LHCN-M2 (cell line): ENCODE measurements around the gene TRIP13. TPM values are rescaled to one million over a fixed set of nuclear protein-coding genes. Genes with fewer than 3 reads are reported as not detected.
A peak's percentile ranks its signal among the peaks of the same experiment; 100 is the strongest.
"Not testable (repeated sequence)": the region's sequence is repeated elsewhere in the genome, so short reads cannot be mapped to it uniquely, and the experiment has no call there.

Source experiments
- DNase-seq: peaks from one replicate; pipeline ENCODE4 v3.0.0-alpha.2; 2012; ENCODE audit warnings: low read depth
- total RNA-seq: library from RNA; depleted of rRNA; stranded (reverse); fragments of >200 nt; gene quantifications from 2 replicates; pipeline ENCODE4 v1.2.3, GENCODE V29; 2014

Gene TRIP13
- total RNA-seq, 1 experiment from 2014 or later = 64.7 TPM

- not testable (repeated sequence) for DNase-seq
Measured at GRCh38 chr5:918717-919116, 26.0 kb downstream of the TRIP13 start.

GRCh38 chr5:919356-920000 lies 26.8 kb downstream of the TRIP13 start:
- DNase-seq = no peak

- DNase-seq = no peak
Measured at GRCh38 chr5:920321-920720, 27.6 kb downstream of the TRIP13 start.

DNA sequence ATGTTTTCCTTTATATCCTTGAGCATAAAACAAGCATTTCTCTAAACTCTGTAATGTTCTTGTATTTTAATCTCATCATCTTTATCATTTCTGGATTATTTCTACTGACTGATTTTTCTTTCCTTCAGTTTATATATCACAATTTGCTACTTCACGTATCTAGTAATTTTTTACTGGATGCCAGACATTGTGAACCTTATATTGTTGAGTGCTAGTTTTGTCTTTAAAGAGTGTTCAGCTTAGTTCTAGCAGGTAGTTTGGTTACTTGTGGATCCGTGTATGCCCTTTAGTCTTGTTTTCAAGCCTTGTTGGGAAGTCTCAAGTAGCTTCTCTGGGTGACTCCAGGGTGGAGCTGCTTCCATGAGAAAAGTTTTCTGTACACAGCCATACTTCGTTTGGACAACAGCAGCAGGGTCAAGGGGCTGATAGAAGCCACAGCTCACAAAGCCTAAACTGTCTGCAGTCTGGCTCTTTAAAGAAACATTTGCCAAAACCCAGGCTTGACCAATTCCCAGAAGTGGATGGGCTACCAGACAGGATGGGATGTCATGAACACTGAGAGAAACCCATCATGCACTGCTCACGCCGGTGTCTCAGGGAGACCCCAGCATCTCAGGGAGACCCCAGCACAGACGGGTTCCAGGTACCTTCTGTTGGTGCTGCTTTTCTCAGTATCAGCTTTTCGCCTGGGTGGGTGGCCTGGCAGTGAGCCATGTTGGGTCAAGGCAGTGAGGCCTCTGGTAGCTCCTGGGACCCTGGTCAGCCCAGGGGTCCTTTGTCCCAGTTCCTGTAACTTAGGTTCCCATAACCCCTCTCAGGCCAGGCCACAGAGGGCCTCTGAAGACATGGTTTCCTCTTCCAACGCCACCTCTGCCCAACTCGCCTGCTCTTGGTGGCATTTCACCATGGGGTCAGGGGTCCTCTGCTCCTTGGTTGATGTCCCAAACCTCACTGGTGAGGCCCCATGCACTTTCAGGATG lies 29.1 kb downstream of the TRIP13 start:
- DNase-seq = no peak

- peak; percentile 11 for DNase-seq
Measured at GRCh38 chr5:922436-923280, 30.0 kb downstream of the TRIP13 start.

- peak; percentile 52 for DNase-seq
Measured at GRCh38 chr5:923281-923873, 30.7 kb downstream of the TRIP13 start.

GRCh38 chr5:926417-927171 lies 33.9 kb downstream of the TRIP13 start:
- DNase-seq = no peak

- DNase-seq = no peak
Measured at GRCh38 chr5:927172-928015, 34.7 kb downstream of the TRIP13 start.

DNA sequence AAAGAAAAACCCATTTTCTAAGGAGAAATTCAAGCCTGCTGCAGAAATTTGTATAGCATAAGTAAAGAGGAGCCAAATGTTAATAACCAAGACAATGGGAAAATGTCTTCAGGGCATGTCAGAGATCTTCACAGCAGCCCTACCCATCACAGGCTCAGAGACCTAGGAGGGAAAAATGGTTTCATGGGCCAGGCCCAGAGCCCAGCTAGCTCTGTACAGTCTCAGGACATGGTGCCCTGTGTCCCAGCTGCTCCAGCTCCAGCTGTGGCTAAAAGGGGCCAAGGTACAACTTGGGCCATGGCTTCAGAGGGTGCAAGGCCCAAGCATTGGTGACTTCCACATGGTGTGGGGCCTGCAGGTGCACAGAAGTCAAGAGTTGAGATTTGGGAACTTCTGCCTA lies 36.5 kb downstream of the TRIP13 start:
- DNase-seq = not testable (repeated sequence)

- no peak for DNase-seq
Measured at GRCh38 chr5:929596-929995, 36.9 kb downstream of the TRIP13 start.

DNA sequence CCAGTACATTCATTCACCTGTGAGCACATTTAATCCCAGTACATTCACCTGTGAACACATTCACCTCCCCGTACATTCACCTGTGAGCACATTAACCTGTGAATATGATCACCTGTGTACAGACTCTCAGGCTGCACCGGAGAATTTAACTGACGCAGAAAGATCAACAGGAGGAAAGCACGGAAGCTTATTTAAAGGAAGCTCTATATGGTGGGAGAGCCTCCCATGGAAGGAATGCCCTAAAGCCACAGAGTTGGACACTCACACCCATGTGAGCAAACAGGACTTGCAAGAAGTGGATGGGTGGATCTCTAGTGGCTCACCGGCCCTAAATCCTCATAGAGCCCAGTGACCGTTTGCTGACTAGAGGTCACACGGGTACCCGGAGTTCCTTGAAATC lies 38.2 kb downstream of the TRIP13 start:
- DNase-seq = no peak

- no peak for DNase-seq
Measured at GRCh38 chr5:931570-932145, 39.0 kb downstream of the TRIP13 start.

DNA sequence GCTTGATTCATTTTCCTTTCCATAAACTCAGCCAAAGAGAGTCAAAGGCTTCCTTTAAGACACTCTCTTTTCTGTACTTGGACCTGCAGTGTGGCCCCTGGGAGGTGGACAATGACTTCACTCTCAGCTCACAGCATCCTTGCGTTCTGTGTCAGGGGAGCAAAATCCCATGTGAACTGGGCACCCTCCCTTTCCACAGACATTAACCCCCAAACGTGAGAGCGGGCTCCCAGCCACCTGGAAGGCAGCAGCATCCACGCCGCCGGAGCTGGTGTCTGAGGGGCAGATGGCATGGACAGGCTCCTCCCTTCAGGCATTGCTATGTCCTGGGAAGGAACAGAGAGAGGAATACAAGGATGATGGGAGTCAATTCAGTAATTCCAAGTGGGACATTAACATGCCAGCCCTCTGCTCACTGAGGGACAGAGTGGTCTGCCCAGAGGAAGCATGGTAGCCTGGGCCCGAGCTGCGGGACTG lies 39.5 kb downstream of the TRIP13 start:
- no peak for DNase-seq

DNA sequence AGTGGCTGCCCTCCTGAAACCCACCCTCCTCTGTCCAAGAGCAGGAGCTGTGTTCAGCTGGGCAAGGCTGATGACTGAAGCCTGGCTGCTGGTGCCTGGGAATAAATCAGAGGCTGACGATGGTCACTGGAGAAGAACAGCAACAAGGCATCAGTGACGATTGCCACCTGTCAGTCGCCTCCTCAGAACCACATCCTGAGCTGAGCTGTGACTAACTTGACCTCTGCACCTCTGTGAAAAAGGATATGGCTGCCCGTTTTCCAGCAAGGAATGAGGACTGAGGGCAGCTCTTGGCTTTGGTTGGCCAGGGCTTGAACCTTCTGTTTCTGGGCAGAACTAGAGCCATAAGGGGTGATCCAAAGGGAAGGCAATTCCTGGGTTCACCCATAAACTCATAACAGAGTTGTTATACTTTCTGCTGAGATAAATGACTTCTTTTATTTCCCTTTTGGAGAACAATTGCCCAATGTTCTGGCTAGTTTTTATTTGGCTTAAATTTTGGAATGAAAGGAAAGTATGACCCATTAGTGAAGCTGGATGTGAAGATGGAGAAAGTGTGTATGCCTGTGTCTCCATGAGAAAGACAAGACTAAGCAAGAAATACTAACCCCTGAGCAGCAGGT lies 40.1 kb downstream of the TRIP13 start:
- peak; percentile 85 for DNase-seq

GRCh38 chr5:933251-933861 lies 40.7 kb downstream of the TRIP13 start:
- no peak for DNase-seq

DNA sequence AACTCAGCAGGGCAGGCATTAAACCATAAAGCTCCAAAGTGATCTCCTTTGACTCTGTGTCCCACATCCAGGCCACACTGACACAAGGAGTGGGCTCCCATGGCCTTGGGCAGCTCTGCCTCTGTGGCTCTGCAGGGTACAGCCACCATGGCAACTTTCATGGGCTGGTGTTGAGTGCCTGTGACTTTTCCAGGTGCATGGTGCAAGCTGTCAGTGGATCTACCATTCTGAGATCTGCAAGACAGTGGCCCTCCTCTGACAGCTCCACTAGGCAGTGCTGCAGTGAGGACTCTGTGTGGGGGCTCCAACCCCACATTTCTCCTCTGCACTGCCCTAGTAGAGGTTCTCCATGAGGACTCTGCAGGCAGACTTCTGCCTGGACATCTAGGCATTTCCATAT lies 41.3 kb downstream of the TRIP13 start:
- not testable (repeated sequence) for DNase-seq

- not testable (repeated sequence) for DNase-seq
Measured at GRCh38 chr5:934381-934967, 41.8 kb downstream of the TRIP13 start.
